Hepatocyte (in vitro differentiated cells): ENCODE measurements around the gene DEFB124. TPM values are rescaled to one million over a fixed set of nuclear protein-coding genes. Genes with fewer than 3 reads are reported as not detected.

Source experiments
- DNase-seq: peaks from one replicate; pipeline ENCODE4 v3.0.0-alpha.2; 2016; ENCODE audit warnings: low spot score
- H2AFZ ChIP-seq: fragments of 200-600 bp; sonication (generic); 2 replicates; pipeline ENCODE4 v1.6.0; 2016; ENCODE audit warnings: antibody characterized with exemption, mild to moderate bottlenecking
- H3K27ac ChIP-seq: fragments of 200-600 bp; sonication (generic); 2 replicates; pipeline ENCODE4 v1.5.1; 2016; ENCODE audit warnings: mild to moderate bottlenecking
- H3K27me3 ChIP-seq: fragments of 200-600 bp; sonication (generic); 2 replicates; pipeline ENCODE4 v1.6.1; 2016
- H3K36me3 ChIP-seq: fragments of 200-600 bp; sonication (generic); replicated peaks from 2 replicates; pipeline ENCODE4 v1.5.1; 2016; ENCODE audit warnings: low read depth; ENCODE audit not compliant: insufficient read depth
- H3K4me1 ChIP-seq: fragments of 200-600 bp; sonication (generic); 2 replicates; pipeline ENCODE4 v1.5.1; 2016; ENCODE audit warnings: mild to moderate bottlenecking, moderate library complexity; ENCODE audit not compliant: insufficient read depth
- H3K4me2 ChIP-seq: fragments of 200-600 bp; sonication (generic); 2 replicates; pipeline ENCODE4 v1.6.0; 2016
- H3K4me3 ChIP-seq: fragments of 200-600 bp; sonication (generic); 2 replicates; pipeline ENCODE4 v1.5.1; 2016; ENCODE audit warnings: mild to moderate bottlenecking
- H3K79me2 ChIP-seq: fragments of 200-600 bp; sonication (generic); 2 replicates; pipeline ENCODE4 v1.6.0; 2017; ENCODE audit warnings: mild to moderate bottlenecking
- H3K9me2 ChIP-seq: fragments of 200-600 bp; sonication (generic); replicated peaks from 2 replicates; pipeline ENCODE4 v1.6.0; 2017; ENCODE audit warnings: mild to moderate bottlenecking; ENCODE audit not compliant: insufficient read depth
- H3K9me3 ChIP-seq: fragments of 200-600 bp; sonication (generic); 2 replicates; pipeline ENCODE4 v1.5.1; 2016; ENCODE audit warnings: low read depth, mild to moderate bottlenecking
- H4K20me1 ChIP-seq: fragments of 200-600 bp; sonication (generic); 2 replicates; pipeline ENCODE4 v1.6.0; 2016; ENCODE audit warnings: mild to moderate bottlenecking; ENCODE audit not compliant: insufficient read depth, poor library complexity, severe bottlenecking
- CTCF ChIP-seq: fragments of 200-600 bp; sonication (generic); IDR thresholded peaks from 2 replicates; pipeline ENCODE4 v1.5.1; 2016; ENCODE audit warnings: antibody characterized with exemption, mild to moderate bottlenecking; ENCODE audit not compliant: poor library complexity
- EZH2 ChIP-seq: fragments of 200-600 bp; sonication (generic); IDR thresholded peaks from 2 replicates; pipeline ENCODE4 v1.6.1; 2016; ENCODE audit warnings: antibody characterized with exemption, mild to moderate bottlenecking, borderline replicate concordance
- EZH2phosphoT487 ChIP-seq: fragments of 200-600 bp; sonication (generic); IDR thresholded peaks from one replicate; pipeline ENCODE4 v1.6.1; 2018; ENCODE audit warnings: antibody characterized with exemption, mild to moderate bottlenecking, low read depth, moderate library complexity; ENCODE audit not compliant: unreplicated experiment, severe bottlenecking
- WGBS: methylation state at CpG from one replicate; pipeline ENCODE4 v1.1.6; 2016; ENCODE audit warnings: low lambda C conversion rate; ENCODE audit errors: missing lambda C conversion rate; 5-methylcytosine and 5-hydroxymethylcytosine counted together
- polyA plus RNA-seq: library from polyadenylated mRNA; unstranded; fragments of >200 nt; fragmentation: Nextera tagmentation; extraction: Ambion mirVana; gene quantifications from 2 replicates; pipeline ENCODE4 v1.2.1, GENCODE V29; 2016
- total RNA-seq: library from RNA; depleted of rRNA; stranded (reverse); fragments of >200 nt; gene quantifications from 2 replicates; pipeline ENCODE4 v1.2.3, GENCODE V29; 2014

Gene DEFB124
- total and polyA plus RNA-seq, 2 experiments from 2014 or later: not detected

DNA sequence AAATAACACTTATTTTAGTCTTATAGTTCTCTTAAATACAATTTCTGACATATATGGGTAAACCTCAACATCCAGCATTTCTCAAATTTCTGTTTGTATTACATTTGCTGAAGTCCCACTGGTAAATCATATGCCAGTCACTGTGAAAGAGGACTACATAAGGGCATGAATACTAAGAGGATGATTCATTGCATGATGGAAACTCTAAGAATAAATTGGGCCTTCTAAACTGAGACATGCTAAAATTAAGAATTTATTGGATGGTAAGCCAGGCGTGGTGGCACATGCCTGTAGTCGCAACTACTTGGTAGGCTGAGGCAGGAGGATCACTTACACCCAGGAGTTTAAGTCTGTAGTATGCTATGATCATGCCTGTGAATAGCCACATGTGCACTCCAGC lies 22.4 kb downstream of the DEFB124 start:
- WGBS: 59% methylated on average over 2 of the region's 2 CpGs
- Histone ChIP-seq H2AFZ (no peak overlapping the region), H4K20me1 (no peaks in the 10 kb centered on the region), H3K36me3 (no peaks in the 10 kb centered on the region), H3K27me3 (no peaks in the 10 kb centered on the region), H3K4me2 (no peak overlapping the region), H3K4me1 (no peaks in the 10 kb centered on the region), H3K27ac (no peak overlapping the region), H3K9me3 (no peaks in the 10 kb centered on the region), H3K9me2 (no peaks in the 10 kb centered on the region), H3K79me2 (no peaks in the 10 kb centered on the region), H3K4me3 (no peak overlapping the region)
- TF ChIP-seq EZH2phosphoT487 (no peak), CTCF (no peak), EZH2 (no peak)
- no peak for DNase-seq

DNA sequence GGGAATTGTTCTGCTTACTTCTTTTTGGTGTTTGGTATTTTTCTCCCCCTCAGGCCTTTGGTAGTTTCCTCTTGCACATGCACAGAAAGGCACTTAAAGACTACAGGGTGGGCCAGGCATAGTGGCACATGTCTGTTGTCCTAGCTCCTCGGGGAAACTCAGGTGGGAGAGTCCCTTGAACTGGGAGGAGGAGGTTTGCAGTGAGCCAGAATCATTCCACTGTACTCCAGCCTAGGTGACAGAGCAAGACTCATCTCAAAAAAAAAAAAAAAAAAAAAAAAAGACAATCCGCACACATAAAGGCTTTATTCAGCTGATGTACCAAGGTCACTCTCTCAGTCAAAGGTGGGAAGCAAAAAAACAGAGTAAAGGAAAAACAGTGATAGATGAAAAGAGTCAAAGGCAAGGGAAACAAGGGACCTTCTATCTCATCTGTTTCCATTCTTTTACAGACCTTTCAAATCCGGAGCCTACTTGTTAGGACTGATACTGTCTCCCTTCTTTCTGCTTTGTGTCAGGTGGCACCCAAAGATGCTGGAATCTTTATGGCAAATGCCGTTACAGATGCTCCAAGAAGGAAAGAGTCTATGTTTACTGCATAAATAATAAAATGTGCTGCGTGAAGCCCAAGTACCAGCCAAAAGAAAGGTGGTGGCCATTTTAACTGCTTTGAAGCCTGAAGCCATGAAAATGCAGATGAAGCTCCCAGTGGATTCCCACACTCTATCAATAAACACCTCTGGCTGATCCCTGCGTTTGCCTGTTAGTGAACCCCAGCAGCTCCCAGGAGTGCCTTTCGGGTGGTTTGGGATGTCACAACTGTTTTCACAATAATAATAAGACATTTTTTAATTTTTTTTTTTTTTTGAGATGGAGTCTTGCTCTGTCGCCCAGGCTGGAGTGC lies 25.2 kb downstream of the DEFB124 start:
- no peaks in the 10 kb centered on the region for H3K4me1 ChIP-seq
- DNase-seq: no peak
- H3K9me2 ChIP-seq: no peaks in the 10 kb centered on the region
- no peaks in the 10 kb centered on the region for H3K9me3 ChIP-seq
- no peaks in the 10 kb centered on the region for H3K27me3 ChIP-seq
- H3K4me3 ChIP-seq: no peak overlapping the region
- H2AFZ ChIP-seq: no peak overlapping the region
- H3K27ac ChIP-seq: no peak overlapping the region
- no peaks in the 10 kb centered on the region for H4K20me1 ChIP-seq
- TF ChIP-seq CTCF (no peak), EZH2phosphoT487 (no peak), EZH2 (no peak)
- H3K4me2 ChIP-seq: no peak overlapping the region
- no peaks in the 10 kb centered on the region for H3K79me2 ChIP-seq
- H3K36me3 ChIP-seq: no peaks in the 10 kb centered on the region
- 72% methylated on average over 8 of the region's 8 CpGs for WGBS

- no peaks in the 10 kb centered on the region for H4K20me1 ChIP-seq
- no peaks in the 10 kb centered on the region for H3K9me3 ChIP-seq
- TF ChIP-seq EZH2phosphoT487 (no peak), CTCF (no peak), EZH2 (no peak)
- no peak overlapping the region for H2AFZ ChIP-seq
- no peaks in the 10 kb centered on the region for H3K27me3 ChIP-seq
- H3K9me2 ChIP-seq: no peaks in the 10 kb centered on the region
- H3K4me1 ChIP-seq: no peaks in the 10 kb centered on the region
- H3K79me2 ChIP-seq: no peaks in the 10 kb centered on the region
- H3K4me2 ChIP-seq: no peak overlapping the region
- H3K4me3 ChIP-seq: no peak overlapping the region
- H3K36me3 ChIP-seq: no peaks in the 10 kb centered on the region
- WGBS: 73% methylated on average over 12 of the region's 12 CpGs
- no peak for DNase-seq
- no peak overlapping the region for H3K27ac ChIP-seq
Observed at GRCh38 chr20:31446084-31446819, 28.7 kb downstream of the DEFB124 start.
